ENCODE data around the gene COLEC12. TPM values are rescaled to one million over a fixed set of nuclear protein-coding genes. Genes with fewer than 3 reads are reported as not detected.

Gene COLEC12
- total RNA-seq, 4 donors from 2014 or later = 20.2 to 81.3 (median 29.1) TPM

- DNase-seq = no peak
- Histone ChIP-seq H3K27ac (no peak overlapping the region), H3K9me3 (no peaks in the 10 kb centered on the region), H3K4me1 (no peaks in the 10 kb centered on the region), H3K4me3 (no peak overlapping the region), H3K36me3 (no peaks in the 10 kb centered on the region), H3K27me3 (no peaks in the 10 kb centered on the region)
- intact Hi-C loops (cut with DNase I; ENCODE audit: low total_unique reads) = no loop called here
- TF ChIP-seq POLR2A (IDR thresholded peaks at IDR 0.05) (no peak), CTCF (IDR thresholded peaks at IDR 0.05) (no peak)
Measured at GRCh38 chr18:305003-305501, 195.4 kb downstream of the COLEC12 start.

GRCh38 chr18:303607-304006 lies 196.9 kb downstream of the COLEC12 start:
- no peaks in the 10 kb centered on the region for H3K36me3 ChIP-seq
- DNase-seq = no peak
- no peak overlapping the region for H3K27ac ChIP-seq
- no peak overlapping the region for H3K4me3 ChIP-seq
- no peaks in the 10 kb centered on the region for H3K9me3 ChIP-seq
- intact Hi-C loops (cut with DNase I; ENCODE audit: low total_unique reads) = no loop called here
- TF ChIP-seq POLR2A (IDR thresholded peaks at IDR 0.05) (no peak), CTCF (IDR thresholded peaks at IDR 0.05) (no peak)
- H3K4me1 ChIP-seq = no peaks in the 10 kb centered on the region
- H3K27me3 ChIP-seq = no peaks in the 10 kb centered on the region

GRCh38 chr18:303011-303410 lies 197.5 kb downstream of the COLEC12 start:
- H3K4me1 ChIP-seq = no peaks in the 10 kb centered on the region
- no peaks in the 10 kb centered on the region for H3K9me3 ChIP-seq
- intact Hi-C loops (cut with DNase I; ENCODE audit: low total_unique reads) = no loop called here
- no peak for TF ChIP-seq CTCF (IDR thresholded peaks at IDR 0.05)
- no peak for TF ChIP-seq POLR2A (IDR thresholded peaks at IDR 0.05)
- DNase-seq = no peak
- H3K4me3 ChIP-seq = no peak overlapping the region
- H3K27me3 ChIP-seq = no peaks in the 10 kb centered on the region
- no peaks in the 10 kb centered on the region for H3K36me3 ChIP-seq
- no peak overlapping the region for H3K27ac ChIP-seq

- DNase-seq = no peak
Measured at GRCh38 chr18:302097-302496, 198.4 kb downstream of the COLEC12 start.

GRCh38 chr18:297936-298335 lies 202.6 kb downstream of the COLEC12 start:
- TF ChIP-seq CTCF (IDR thresholded peaks at IDR 0.05) (no peak), POLR2A (IDR thresholded peaks at IDR 0.05) (no peak)
- Histone ChIP-seq H3K4me3 (no peak overlapping the region), H3K27ac (no peak overlapping the region), H3K4me1 (no peaks in the 10 kb centered on the region), H3K36me3 (no peaks in the 10 kb centered on the region), H3K9me3 (no peaks in the 10 kb centered on the region), H3K27me3 (no peaks in the 10 kb centered on the region)
- intact Hi-C loops (cut with DNase I; ENCODE audit: low total_unique reads) = no loop called here
- DNase-seq = no peak

More at GRCh38 chr18:302097-302496, 198.4 kb downstream of the COLEC12 start:
- Histone ChIP-seq H3K4me1 (no peaks in the 10 kb centered on the region), H3K9me3 (no peaks in the 10 kb centered on the region), H3K36me3 (no peaks in the 10 kb centered on the region), H3K4me3 (no peak overlapping the region), H3K27ac (no peak overlapping the region), H3K27me3 (no peaks in the 10 kb centered on the region)
- intact Hi-C loops (cut with DNase I; ENCODE audit: low total_unique reads) = no loop called here
- TF ChIP-seq POLR2A (IDR thresholded peaks at IDR 0.05) (no peak), CTCF (IDR thresholded peaks at IDR 0.05) (no peak)
